Measurements from ENCODE around the gene LRRFIP2.

Gene LRRFIP2

DNA sequence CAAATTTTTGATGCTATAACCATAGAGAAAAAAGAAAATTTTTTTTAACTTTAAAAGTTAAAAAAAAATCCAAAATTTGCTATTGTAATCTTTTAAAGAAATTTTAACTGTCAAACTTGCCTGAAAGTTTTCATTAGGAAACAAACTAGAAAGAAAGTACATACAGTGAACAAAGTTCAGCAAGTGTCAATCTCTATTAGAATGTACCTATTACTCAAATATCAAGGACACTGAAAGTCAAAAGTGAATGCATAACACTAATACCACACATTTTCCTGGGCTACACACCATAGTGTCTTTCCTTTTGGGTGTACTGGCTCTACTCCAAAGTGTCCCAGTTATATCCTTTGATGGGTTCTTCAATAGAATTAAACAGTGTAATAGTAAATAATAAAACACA, 56.8 kb downstream of the LRRFIP2 start:
- no peak for DNase-seq (ENCODE audit: low read depth in 4 of 4, low spot score in 1 of 4)

DNA sequence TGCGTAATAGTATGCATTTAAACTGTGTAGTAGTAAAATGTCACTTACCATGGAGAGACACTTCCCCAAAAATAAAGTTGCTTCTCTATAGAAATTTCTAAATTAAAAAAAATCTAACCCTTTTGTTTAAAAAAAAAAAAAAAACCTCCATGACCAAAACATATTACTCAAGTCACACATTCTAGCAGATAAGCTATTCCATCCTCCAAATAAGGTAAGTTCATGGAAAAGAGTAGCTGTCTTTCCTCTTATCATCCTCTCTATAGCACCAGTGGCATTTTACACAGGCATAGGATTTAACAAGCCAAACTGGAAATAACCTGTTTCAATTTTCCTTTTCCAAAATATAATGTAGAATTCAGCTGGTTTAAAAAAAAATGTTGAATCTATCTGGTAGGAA, 57.4 kb downstream of the LRRFIP2 start:
- no peak for DNase-seq (ENCODE audit: low read depth in 4 of 4, low spot score in 1 of 4)

DNA sequence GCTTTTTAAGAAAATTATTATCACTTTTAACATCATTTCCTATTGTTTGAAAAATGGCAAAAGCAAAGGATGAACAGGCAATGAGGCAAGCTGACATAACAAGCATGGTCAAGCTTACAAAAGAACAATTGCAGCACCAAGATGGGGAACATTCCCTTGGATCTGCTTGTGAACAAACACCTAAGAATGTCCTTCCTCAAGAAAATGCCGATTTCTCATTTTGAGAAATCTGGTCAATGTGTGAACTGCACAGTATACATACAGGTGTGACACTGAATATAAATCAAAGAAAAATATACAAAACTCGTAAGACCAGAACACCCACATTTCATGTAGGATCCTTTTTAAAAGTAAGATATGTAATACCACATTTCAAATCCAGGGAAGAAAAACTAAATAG, 58.9 kb downstream of the LRRFIP2 start:
- DNase-seq (ENCODE audit: low read depth in 4 of 4, low spot score in 1 of 4): no peak

DNA sequence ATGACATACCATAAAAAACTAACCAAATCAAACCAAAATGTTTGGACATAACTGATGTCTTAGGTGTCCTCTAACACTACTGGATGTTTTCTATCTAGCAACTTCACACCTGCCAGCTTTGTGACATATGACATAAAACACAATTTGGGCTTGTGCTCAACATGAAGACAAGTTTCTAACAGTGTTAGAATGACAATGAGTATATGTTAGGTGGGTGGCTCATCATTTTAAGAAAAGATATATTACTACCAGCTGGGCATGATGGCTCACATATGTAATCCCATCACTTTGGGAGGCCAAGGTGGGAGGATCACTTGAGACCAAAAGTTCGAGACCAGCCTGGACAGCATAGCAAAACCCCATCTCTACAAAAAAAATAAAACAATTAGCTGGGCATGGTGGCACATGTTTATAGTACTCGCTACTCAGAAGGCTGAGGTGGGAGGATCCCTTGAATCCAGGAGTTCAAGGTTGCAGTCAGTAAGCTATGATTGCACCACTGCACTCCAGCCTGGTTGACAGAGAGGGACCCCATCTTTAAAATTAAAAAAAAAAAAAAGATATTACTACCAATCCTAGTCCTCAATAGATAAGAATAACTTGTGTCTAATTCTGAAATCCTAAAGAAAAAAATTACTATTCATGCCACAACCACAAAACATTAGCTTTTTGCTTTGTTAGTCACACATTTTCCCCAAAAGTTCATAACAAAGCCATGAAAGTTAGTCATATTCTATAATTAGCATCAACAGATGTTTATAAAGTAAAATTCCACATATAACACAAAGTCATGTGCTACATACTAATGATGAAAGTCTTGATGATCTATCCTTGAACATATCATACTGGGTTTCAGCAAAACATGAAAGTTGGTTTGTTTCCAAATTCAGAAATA, 59.9 kb downstream of the LRRFIP2 start:
- no peak for DNase-seq (ENCODE audit: low read depth in 4 of 4, low spot score in 1 of 4)

DNA sequence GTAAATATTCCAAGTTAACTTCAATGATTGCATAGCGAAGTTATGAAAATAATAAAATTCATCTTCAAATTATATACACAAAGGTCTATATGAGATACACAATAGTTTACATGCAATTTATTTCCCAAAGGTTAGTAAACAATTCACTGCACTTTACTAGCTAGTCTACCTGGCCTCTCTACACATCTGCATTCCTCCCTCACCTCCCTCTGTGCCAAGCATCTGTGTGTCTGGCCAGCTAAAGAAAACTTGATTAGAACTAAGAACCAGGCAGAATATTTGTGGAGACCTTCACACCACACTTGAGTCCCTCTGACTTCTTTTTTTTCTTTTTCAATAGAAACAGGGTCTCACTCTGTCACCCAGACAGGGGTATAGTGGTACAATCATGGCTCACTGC, 61.4 kb downstream of the LRRFIP2 start:
- DNase-seq (ENCODE audit: low read depth in 4 of 4, low spot score in 1 of 4): no peak

DNA sequence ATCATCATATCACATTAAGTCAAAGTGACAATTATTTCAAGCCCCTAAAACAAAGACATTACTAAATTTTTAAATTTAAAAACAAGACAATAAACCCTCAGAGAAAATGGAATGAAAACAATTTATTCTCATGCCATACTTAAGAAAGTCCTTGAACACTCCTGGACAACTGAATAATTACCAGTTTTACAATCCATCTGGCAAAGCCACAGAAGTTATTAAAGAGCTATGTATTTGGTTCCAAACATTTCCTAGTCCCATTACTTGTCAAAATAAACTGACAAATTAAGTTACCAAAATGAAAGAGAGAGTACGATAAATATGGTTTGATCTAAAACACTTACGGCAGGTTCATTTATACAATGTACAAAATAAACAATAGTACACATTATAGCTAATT, 63.2 kb downstream of the LRRFIP2 start:
- no peak for DNase-seq (ENCODE audit: low read depth in 4 of 4, low spot score in 1 of 4)

DNA sequence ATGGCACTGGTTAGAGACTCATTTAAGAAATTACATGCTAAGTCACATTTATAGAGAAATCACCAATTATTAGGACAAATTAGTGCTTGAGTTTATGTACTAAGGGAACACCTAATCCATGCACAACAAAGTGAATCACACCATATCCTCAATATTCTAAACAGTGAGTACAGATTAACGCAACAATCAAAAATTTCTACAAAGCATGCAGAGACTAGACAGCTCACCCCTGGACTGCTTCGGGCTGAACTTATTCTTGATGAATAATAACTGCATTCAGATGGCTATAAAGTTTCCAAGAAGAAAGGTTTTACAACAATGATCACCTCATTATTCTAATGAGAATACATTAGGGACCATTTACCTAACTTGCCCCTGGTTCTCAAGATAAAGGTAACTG, 66.5 kb downstream of the LRRFIP2 start:
- DNase-seq (ENCODE audit: low read depth in 4 of 4, low spot score in 1 of 4): no peak

DNA sequence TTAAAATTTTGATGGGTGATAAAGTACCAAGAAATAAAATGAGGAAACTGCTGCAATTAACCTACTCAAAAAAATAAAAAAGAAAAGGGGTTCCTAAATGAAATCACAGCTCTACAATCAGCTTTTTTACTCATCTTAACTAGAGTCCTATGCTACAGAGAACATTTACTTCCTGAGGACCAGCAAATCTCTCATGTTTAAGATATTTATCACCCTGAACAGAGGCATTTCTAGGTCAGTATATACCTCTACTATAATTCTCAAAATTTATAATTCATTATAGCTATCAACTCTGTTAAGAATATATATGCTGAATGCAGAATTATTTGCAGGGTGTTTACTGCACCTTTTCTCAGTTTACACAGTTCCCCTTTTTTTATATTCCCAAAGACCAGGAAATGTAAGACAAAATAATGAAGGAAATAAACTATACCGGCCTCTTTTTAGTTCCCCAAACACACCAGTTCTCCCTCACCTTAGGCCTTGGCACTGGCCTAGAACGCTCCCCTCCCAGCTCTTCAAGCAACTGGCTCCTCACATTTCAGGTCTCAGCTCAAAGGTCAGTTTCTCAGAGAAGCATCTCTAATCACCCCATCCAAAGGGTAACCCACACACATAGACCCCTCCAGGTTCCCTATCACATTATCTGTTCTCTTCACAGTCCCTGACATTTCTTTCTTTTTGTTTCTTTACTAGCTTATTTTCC, 71.1 kb downstream of the LRRFIP2 start:
- no peak for DNase-seq (ENCODE audit: low read depth in 4 of 4, low spot score in 1 of 4)

DNA sequence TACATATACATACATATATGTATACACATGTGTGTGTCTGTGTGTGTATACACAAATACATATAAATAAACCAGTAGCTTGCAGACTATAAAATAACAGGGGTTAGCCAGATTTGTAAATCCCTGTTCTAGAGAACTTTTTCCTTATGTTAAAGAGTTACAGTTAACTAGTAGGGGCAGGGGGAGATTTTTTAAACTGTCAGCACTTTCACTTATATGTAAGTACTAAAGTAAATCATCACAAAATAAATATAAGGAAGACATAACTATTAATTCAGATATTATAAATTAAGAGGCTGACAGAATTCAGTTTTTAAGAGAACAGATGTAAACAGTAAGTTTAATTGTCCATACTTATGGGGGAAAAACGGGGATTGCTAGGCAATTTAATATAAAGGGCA, 74.0 kb downstream of the LRRFIP2 start:
- no peak for DNase-seq (ENCODE audit: low read depth in 4 of 4, low spot score in 1 of 4)

DNA sequence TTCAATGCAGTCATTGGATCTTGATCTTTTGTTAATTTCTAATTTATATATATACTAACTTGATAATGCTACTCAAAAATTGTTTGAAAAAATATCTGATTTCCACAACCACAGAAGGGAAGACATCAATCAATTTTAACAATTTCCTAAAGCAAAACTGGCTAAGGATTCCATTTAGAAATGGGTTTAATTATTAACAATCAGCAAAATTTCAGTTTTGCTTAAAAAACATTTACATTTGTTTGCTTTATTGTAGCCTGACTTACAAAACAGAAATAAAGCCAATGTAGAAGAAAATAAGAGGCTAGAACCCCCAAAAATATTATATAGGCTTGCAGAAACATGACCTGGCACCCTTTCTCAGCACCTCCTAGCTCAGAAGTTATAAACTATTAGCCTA, 74.9 kb downstream of the LRRFIP2 start:
- DNase-seq (ENCODE audit: low read depth in 4 of 4, low spot score in 1 of 4): no peak

DNA sequence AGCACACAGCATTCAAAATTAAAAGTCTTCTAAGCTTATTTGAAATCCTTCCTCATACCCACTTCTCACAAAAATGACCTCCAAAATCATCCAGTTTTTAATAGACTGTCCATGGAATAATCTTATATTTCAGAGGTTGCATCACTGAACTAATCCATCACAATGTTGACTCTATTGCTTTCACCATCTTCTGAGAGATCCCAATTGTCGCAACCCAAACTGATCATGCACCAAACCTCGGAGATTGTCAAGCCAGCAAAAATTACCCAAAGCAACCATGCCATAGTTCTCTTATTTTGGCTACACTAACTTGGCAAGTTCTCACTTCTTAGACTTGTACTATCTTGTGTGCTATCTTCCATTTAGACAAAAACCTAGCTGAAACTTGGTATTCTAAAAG, 75.5 kb downstream of the LRRFIP2 start:
- no peak for DNase-seq (ENCODE audit: low read depth in 4 of 4, low spot score in 1 of 4)

DNA sequence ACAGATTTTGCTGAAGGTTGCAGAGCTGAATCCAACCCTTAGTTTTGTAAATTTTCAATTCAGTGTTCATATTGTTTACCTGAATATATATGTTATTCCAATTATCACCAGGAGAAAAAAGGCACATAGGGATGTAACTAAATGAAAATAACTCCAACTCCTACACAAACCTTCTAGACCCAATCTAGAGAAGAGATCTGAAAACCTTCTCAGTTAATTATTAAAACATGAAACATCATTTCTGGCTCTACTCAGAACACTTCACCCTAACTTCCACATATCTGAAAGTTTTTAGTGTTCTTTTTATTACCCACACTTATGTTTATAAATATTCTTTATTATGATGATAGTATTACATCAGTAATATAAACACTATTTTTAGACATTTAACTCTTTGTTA, 76.6 kb downstream of the LRRFIP2 start:
- no peak for DNase-seq (ENCODE audit: low read depth in 4 of 4, low spot score in 1 of 4)

DNA sequence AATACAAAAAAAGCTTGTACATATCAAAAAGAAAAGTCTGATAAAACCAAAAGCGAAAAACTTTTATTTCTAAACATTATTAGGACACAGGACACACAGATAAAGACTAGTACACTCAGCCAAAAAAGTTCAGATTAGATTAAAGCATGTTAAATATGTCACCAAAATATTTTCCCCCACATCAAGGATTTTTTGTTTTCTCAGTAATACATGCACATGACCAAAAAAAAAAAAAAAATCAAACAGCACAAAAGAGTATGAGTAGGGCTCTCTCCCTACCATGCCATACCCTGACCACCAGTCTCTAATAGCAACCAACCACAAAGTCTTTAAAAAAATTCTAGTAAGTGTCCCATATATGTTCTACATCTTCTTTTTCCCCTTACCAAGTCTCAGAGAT, 77.4 kb downstream of the LRRFIP2 start:
- no peak for DNase-seq (ENCODE audit: low read depth in 4 of 4, low spot score in 1 of 4)

DNA sequence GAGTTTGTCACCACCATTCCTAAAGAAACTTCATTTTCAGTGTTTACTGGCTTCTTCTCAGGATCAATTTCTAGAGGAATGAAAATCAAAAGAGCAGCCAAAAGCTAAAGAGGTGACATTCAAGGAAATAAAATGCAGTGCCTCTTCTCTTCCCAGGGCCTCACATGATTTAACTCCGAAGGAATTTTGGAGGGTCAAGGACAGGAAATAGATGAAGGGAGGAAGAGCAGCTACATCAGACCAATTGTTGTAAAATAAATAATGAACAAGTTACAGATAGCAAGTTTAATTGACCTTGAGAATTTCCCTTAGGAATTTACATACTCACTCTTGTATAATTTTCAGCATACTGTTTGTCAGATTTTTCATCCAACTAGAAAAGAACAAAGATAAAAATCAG, 78.1 kb downstream of the LRRFIP2 start:
- no peak for DNase-seq (ENCODE audit: low read depth in 4 of 4, low spot score in 1 of 4)

DNA sequence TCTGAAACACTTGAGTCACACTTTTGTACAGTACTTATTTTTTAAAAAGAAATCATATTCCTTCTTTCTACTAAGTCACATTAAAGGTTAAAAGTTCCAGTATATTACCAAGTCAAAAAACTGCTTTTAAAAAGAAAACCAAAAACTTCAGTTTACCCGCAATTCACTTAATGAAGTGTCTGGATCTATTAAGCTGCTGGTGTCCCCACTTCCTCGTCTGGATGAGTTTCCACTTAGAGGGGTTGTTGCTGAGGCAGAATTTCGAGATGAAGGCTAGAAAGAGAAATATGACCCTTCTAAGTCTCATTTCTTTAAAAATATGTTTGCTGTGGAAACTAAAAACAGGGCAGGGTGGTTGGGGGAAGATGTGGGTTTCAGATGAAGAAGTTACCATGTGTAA, 79.7 kb downstream of the LRRFIP2 start:
- no peak for DNase-seq (ENCODE audit: low read depth in 4 of 4, low spot score in 1 of 4)

DNA sequence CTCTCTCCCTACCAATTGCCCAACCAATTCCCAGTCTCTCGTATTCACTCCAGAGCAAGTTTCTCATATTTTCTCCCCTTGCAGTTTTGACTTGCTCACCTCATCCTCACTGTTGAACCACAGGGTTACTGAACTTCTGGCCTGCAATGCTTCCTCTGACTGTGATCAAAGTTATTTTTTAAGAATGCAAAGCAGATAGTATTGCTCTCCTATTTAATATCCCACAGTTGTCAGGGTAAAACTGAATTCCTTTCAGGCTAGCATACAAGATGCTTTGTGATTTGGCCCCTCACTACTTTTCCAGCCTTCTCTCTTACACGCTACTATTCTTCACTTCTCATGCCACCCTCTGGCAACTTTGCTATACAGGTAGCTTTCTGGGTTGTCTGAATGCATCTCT, 80.9 kb downstream of the LRRFIP2 start:
- no peak for DNase-seq (ENCODE audit: low read depth in 4 of 4, low spot score in 1 of 4)

DNA sequence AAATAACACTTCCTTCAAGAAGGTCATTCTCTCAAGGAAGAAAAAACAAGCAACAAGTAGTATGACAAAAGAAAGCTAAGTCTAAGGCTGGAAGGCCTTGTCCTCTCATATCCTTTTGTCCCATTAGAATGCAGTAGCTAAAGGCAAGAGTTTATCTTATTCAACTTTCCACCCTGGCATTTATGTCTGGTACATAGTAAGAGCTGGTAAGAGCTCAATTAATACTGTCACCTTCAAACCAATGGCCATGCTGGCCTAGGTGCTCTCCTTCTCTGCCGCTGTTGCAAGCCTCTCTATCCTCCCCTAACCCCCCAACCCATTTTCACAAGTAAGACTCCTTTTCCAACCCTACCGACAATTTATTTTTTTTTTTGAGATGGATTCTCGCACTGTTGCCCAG, 81.9 kb downstream of the LRRFIP2 start:
- no peak for DNase-seq (ENCODE audit: low read depth in 4 of 4, low spot score in 1 of 4)

DNA sequence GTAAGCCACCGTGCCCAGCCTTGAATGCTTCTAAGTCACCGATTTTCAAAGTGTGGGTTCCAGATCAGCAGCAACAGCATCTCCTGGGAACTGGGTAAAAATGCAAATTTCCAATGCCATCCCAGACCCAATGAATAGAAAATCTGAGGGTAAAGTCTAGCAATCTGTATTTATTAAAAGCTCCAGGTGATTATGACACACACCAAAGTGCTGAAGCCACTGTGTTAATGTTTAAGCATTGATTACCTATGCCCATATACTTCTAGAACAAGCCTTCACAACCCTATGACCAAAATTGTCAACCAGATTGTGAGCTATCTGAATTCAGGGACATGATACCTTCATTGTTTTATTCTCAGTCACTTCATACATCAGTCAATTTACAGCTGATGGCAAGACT, 86.5 kb downstream of the LRRFIP2 start:
- no peak for DNase-seq (ENCODE audit: low read depth in 4 of 4, low spot score in 1 of 4)

DNA sequence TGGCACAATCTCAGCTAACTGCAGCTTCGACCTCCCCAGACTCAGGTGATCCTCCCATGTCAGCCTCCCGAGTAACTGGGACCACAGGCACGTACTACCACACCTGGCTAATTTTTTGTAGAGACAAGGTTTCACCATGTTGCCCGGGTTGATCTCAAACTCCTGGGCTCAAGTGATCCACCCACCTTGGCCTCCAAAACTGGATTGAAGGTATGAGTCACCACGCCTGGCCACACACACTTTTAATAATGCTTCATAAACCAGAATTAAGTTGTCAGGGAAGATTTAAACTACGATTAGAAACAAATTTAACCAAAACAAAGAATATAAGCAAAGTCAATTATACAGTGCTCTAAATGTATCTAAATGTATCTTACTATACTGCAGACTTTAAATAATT, 87.5 kb downstream of the LRRFIP2 start:
- DNase-seq (ENCODE audit: low read depth in 4 of 4, low spot score in 1 of 4): no peak

DNA sequence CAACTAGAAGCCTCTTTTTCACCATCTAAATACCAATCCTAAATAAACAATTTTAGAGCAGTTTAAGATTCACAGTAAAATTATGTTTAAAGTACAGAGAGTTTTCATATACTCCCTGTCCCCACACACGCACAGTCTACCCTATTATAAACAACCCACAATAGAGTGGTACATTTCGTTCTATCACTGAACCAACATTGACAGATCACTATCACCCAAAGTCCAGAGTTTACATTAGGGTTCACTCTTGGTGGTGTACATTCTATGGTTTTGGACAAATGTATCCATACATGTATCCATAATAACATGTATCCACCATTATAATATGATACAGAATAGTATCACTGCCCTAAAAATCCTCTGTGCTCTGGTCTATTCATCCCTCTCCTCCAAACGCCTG, 92.1 kb downstream of the LRRFIP2 start:
- DNase-seq (ENCODE audit: low read depth in 4 of 4, low spot score in 1 of 4): no peak

DNA sequence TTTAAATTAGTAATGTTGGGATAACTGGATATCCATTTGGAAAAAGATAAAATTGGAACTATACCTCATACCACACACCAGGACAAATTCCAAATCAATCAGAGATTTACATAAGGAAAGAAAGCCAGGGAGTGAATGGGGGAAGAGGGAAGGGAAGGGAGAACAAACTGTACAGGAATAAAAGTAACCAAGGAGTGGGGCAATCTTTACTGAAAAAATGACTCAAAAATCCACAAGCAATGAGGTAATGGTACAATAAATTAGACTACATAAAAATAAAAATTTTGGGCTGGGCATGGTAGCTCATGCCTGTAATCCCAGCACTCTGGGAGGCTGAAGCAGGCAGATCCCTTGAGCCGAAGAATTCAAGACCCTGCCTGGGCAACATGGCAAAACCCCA, 98.4 kb downstream of the LRRFIP2 start:
- no peak for DNase-seq (ENCODE audit: low read depth in 4 of 4, low spot score in 1 of 4)

DNA sequence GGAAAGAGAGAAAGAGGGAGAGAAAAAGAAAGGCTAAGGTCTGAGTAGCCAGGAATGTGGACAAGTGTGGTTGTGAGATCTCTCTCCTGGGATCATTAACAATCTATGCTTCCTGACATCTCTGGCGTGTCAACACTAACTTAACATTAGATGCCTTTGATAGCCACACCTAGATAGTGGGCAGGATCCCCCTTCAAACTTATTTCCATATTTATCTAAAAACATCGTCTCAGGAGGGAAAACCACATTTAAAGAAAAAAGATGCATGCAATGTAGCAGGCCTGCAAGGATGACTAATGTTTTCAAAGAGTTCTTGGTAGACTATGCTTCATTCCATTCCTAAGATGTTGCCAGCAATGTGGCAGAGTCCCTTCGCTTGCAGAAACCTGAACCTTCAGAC, 100.2 kb downstream of the LRRFIP2 start:
- no peak for DNase-seq (ENCODE audit: low read depth in 4 of 4, low spot score in 1 of 4)

DNA sequence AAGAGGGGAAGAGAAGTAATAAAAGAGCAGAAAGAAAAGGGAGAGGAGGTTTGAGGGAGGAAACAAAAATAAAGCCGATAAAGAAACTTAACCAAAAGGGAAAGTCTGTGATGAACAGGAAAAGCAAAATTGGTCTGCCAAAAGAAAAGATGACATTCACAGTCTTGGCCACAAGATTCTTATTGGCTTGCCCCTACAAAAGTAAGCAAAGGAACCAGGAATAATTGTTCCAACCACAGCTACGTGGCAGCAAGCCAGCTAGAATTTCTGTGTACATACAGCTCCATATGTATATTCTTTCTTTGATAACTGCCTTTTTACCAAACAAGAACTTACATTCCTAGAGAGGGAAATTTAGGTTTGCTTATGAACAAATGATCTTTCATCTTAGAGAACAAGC, 101.5 kb downstream of the LRRFIP2 start:
- DNase-seq (ENCODE audit: low read depth in 4 of 4, low spot score in 1 of 4): no peak

All from stimulated activated CD4-positive, alpha-beta T cell treated with anti-CD3 and anti-CD28 coated beads, Interleukin-1b, Interleukin-23, amount 100 ng/mL, for 24 hours (primary cell).